K562 (cell line): ENCODE measurements around the gene PKLR. TPM values are rescaled to one million over a fixed set of nuclear protein-coding genes. Genes with fewer than 3 reads are reported as not detected.

Experiments used
- ELK3 ChIP-seq: fragments of 450-650 bp; formaldehyde crosslinking; IDR thresholded peaks from 2 replicates; pipeline ENCODE4 v1.4.0; 2020; ENCODE audit warnings: mild to moderate bottlenecking
- HDAC3 ChIP-seq: fragments of 450-650 bp; IDR thresholded peaks from 2 replicates; pipeline ENCODE4 v1.6.1; 2018; ENCODE audit warnings: borderline replicate concordance, mild to moderate bottlenecking, moderate library complexity; ENCODE audit not compliant: partially characterized antibody
- KAT2B ChIP-seq: IDR thresholded peaks from one replicate; pipeline ENCODE4 v1.6.1; 2012; ENCODE audit warnings: low read depth, mild to moderate bottlenecking, control low read depth, inconsistent platforms, low read length, moderate library complexity
- MGA ChIP-seq: fragments of 450-650 bp; IDR thresholded peaks from 2 replicates; pipeline ENCODE4 v1.6.1; 2016; ENCODE audit warnings: mild to moderate bottlenecking, moderate library complexity
- NFATC3 ChIP-seq: fragments of 450-650 bp; IDR thresholded peaks from 2 replicates; pipeline ENCODE4 v1.6.1; 2017; ENCODE audit warnings: mild to moderate bottlenecking
- NFIX ChIP-seq: fragments of 250-450 bp; sonication (Bioruptor Pico); IDR thresholded peaks from 2 replicates; pipeline ENCODE4 v1.4.0; 2020; ENCODE audit warnings: low read depth, mild to moderate bottlenecking, moderate library complexity
- ZBTB26 ChIP-seq: fragments of 450-650 bp; formaldehyde crosslinking; IDR thresholded peaks from 2 replicates; pipeline ENCODE4 v1.4.0; 2022; ENCODE audit warnings: missing genetic modification characterization
- ZNF695 ChIP-seq: fragments of 450-650 bp; formaldehyde crosslinking; IDR thresholded peaks from 2 replicates; pipeline ENCODE4 v1.4.0; 2020; ENCODE audit warnings: mild to moderate bottlenecking, moderate library complexity
- polyA plus RNA-seq, 8 experiments: library from polyadenylated mRNA; depleted of rRNA in 4 of 8; stranded (reverse) in 5 of 8; unstranded in 3 of 8; fragments of >200 nt; fragmentation: Nextera tagmentation in 2 of 8; fragmentation: Illumina TruSeq in 1 of 8; extraction: Ambion mirVana in 2 of 8; extraction: Trizol in 1 of 8; gene quantifications; 2 replicates each; pipeline versions ENCODE4 v1.2.1 to v1.2.3, GENCODE V29; 2011 to 2014; ENCODE audit warnings: inconsistent platforms in 1 of 8, missing spikeins in 1 of 8
- total RNA-seq, 7 experiments: library from RNA; depleted of rRNA in 6 of 7; stranded (reverse); fragments of >200 nt in 6 of 7; fragmentation: Illumina TruSeq in 2 of 7; extraction: Trizol in 2 of 7; gene quantifications; 2 replicates each; pipeline versions ENCODE4 v1.2.1 to v1.2.3, GENCODE V29; 2011 to 2021; ENCODE audit warnings: low replicate concordance in 1 of 7
- TF ChIP-seq, protein P1 (sequence below): fragments of 450-650 bp; IDR thresholded peaks from 2 replicates; pipeline ENCODE4 v1.6.1; 2016; ENCODE audit warnings: antibody characterized with exemption
- TF ChIP-seq, protein P2 (sequence below): fragments of 250-450 bp; sonication (Bioruptor Pico); IDR thresholded peaks from 2 replicates; pipeline ENCODE4 v1.5.0; 2021; ENCODE audit warnings: mild to moderate bottlenecking, borderline replicate concordance

PKLR gene
- total and polyA plus RNA-seq, 9 of the 15 experiments (the other 6 are each of a cell fraction or from before 2014, with no cell fraction given), result 10.7 to 78.4 (median 38.2) TPM

- TF ChIP-seq NFATC3, result no peak
- TF ChIP-seq ELK3 (CRISPR knock-in tag), result no peak
- TF ChIP-seq HDAC3, result no peak
- no peak for TF ChIP-seq ZNF695 (CRISPR knock-in tag)
- TF ChIP-seq, protein P1, sequence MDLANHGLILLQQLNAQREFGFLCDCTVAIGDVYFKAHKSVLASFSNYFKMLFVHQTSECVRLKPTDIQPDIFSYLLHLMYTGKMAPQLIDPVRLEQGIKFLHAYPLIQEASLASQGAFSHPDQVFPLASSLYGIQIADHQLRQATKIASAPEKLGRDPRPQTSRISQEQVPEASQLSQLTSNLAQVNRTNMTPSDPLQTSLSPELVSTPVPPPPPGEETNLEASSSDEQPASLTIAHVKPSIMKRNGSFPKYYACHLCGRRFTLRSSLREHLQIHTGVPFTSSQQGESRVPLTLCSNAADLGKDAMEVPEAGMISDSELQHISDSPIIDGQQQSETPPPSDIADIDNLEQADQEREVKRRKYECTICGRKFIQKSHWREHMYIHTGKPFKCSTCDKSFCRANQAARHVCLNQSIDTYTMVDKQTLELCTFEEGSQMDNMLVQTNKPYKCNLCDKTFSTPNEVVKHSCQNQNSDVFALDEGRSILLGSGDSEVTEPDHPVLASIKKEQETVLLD, result no peak
- TF ChIP-seq, protein P2, sequence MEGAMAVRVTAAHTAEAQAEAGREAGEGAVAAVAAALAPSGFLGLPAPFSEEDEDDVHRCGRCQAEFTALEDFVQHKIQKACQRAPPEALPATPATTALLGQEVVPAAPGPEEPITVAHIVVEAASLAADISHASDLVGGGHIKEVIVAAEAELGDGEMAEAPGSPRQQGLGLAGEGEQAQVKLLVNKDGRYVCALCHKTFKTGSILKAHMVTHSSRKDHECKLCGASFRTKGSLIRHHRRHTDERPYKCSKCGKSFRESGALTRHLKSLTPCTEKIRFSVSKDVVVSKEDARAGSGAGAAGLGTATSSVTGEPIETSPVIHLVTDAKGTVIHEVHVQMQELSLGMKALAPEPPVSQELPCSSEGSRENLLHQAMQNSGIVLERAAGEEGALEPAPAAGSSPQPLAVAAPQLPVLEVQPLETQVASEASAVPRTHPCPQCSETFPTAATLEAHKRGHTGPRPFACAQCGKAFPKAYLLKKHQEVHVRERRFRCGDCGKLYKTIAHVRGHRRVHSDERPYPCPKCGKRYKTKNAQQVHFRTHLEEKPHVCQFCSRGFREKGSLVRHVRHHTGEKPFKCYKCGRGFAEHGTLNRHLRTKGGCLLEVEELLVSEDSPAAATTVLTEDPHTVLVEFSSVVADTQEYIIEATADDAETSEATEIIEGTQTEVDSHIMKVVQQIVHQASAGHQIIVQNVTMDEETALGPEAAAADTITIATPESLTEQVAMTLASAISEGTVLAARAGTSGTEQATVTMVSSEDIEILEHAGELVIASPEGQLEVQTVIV (CRISPR knock-in tag), result no peak
- no peak for TF ChIP-seq NFIX
- TF ChIP-seq MGA, result no peak
- no peak for TF ChIP-seq ZBTB26 (CRISPR knock-in tag)
- no peak for TF ChIP-seq KAT2B
These were observed at the start of gene PKLR (continued) for GRCh38 chr1:155301342-155301841.
